Hematopoietic multipotent progenitor cell treated with erythropoietin and hydrocortisone succinate and interleukin-3 and kit ligand, for 6 days (in vitro differentiated cells): ENCODE data around the gene EIPR1.

ENCODE experiments used
- DNase-seq: peaks from one replicate; pipeline ENCODE4 v3.0.0-alpha.2; 2015

The EIPR1 gene

DNA sequence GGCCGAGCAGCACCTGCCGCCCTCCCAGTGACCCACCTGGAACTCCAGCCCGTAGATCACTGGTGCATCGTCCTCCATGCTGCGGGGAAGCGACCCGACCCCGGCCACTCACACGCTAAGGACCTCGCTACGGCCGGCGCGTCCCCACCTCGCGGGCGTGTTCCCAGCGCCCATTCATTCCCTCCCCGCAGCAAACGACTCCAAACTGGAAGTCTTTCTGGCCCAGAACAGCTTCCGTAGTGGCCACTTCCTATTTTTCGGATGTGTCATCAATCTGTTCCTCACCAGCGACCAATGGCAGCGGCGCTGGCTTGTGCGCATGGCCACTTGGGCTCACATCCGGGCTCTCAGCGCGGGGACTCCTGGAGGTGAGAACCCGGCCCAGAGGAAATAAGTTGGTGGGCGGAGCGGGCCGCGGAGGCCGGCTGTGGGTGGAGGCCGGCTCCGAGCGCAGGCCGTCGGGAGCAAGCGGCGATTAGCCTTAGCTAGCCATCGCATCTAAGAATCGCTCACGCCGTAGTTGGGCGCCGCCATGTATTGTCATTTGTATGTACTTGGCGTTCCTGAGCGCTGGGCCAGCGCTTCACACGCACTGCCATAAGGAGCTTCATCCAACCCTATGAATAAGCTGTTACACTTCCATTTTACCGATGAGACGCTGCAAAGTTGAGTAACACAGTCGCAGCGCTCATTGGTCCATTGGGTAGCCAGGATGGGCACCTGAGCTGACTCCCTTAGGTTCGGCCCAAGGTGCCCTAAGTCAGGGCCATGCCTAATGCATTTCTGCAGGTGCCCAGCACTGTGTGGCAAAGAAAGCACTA lies at the start of gene EIPR1:
TSS of gene EIPR1 (minus strand) at position 207 of the 821 bp plus-strand sequence. CDS start at position 78, 129 bp downstream.
- DNase-seq, result peak; percentile 99

DNA sequence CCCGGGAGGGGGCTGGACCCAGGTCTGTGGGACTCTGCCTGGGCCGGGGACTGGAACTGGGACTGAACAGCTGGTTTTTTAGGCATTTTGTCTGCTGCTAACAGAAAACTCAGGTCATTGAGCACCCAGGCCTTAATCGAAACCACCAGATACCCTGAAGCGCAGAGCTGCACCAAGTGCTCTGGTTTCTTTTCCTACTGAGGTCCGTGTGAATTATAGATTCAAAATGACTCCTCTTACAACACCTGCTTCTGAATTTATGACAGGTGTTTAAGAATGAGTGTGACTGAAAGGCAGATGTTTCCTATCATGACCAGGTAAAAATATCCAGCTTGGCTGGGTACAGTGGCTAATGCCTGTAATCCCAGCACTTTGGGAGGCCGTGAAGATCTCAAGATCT lies 49.7 kb upstream of the EIPR1 start:
- no peak for DNase-seq

GRCh38 chr2:3426615-3427014 lies 49.0 kb upstream of the EIPR1 start:
- DNase-seq, result no peak

DNA sequence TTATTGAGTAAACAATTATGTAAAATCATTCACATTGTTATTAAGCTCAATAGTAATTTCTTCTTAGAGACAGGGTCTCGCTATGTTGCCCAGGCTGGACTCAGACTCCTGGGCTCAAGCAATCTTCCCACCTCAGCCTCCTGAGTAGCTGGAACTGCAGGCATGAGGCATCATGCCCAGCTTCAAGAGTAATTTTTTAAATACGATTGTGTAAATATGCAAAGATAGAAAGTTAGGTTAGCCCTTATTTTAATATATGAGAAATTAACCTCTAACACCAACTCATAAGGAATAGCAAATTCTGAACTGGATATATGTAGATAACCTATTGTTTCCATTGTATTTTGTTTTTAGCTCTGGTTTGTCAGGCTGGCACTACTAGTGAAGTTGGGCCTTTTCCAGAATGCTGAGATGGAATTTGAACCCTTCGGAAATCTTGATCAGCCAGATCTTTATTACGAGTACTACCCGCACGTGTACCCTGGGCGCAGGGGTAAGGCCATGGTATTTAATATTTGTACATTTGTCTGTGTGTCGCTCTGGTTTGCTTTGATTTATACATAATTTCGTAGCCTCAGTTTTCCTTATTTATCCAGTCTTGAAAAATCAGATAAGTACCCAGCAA lies 46.7 kb upstream of the EIPR1 start:
- no peak for DNase-seq

DNA sequence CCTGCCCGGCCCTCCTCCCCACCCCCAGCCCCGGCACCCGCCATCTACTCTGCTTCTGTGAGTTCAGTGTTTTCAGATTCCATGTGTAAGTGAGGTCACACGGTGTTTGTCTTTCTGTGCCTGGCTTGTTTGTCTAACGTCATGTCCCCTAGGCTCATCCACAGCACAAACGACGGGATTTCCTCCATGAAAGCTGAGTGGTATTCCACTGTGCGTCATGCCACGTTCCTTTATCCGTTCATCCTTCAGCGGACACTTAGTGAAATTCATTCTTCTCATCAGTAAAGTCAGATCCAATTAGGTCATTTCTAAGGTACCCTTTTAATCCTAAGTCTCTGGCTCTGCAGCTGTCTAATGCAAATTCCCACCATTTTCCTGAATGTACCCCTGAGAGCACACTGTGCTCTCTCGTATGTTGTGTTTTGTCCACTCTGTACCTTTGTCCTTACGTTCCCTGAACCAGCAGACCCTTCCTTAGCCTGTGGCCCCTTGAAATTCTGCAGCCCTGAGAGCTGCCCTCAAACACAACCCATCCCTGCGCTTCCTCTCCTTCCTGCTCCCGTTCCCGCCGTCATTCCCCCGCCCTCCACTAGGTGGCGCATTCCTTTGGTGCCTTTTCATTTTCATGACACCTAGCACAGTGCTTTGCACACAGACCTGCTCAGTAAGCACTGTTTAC lies 46.0 kb upstream of the EIPR1 start:
- peak; percentile 74 for DNase-seq

DNA sequence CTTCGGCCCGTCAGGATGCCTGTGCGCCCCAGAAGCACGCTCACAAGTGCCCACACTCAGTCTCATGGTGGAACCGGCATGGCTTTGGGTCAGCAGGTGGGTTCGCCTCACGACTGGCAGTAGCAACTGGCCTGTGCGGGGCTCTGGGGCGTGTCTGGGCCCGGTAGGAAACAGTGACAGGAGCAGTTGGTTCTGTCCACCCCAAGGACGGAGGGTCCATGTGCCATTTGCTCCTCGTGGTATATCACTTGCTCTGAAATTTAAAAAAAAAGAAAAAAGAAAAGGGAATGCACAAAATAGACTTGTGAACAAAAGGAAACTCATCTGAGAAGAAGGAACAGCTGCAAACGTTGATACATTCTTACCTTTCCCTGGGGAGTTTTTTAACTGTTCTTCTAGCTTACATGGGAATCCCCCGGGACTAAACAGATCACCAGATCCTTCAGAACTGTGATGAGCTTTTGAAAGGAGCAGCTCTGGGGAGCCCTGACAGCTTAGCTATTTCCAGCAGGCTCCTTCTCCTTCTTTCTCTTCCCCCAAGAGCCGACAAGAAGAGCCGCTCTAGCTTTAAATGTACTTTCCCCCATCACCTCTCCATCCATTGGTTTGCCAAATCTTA lies 44.7 kb upstream of the EIPR1 start:
- DNase-seq, result no peak

DNA sequence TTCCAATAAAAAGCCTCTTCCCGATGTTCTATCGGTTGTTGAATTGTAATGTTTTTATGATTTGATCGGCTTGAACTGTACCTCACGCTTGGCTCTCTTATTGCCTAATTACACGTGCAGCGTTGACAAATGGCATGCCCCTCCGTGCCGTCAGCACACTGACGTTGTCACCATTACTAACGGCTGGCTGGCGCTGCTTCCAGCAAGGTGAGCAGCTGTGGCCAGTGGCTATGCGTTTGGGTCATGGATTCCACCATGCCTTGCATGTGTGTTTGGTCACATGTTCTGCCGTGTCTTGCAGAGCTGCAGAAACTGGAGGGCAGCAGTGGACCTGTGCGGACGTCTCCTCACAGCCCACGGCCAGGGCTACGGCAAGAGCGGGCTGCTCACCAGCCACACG lies 44.0 kb upstream of the EIPR1 start:
- no peak for DNase-seq

- DNase-seq, result no peak
Measured at GRCh38 chr2:3420769-3421397, 43.3 kb upstream of the EIPR1 start.

DNA sequence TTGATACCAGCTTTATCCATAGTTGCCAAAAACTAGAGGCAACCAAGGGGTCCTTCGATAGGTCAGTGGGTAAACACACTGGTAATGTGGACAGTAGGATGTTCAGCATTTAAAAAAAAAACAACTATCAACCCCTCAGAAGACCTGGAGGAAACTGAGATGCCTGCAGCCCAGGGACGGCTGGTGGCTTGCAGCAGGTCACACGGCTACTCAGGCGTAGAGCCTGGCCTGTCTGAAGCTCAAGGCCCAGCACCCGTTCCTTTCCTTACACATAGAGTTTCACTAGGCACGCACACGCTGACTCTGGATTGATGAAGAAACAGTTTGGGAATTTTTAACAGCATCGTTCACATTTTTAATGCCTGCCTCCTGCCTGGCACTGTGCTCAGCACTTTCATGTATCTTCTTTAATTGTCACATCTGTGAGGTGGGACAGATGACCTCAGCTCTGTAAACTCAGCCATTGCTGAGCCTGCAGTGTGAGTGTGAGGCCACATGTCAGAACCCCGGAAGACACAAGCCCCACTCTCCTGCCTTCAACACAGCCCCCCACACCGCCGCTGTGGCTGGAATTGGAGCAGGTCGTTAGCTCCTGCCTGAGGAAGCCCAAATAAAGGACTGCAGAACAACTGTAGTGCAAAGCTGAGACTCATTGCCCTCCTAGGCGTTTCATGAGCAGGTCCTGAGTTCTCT lies 42.6 kb upstream of the EIPR1 start:
- no peak for DNase-seq

DNA sequence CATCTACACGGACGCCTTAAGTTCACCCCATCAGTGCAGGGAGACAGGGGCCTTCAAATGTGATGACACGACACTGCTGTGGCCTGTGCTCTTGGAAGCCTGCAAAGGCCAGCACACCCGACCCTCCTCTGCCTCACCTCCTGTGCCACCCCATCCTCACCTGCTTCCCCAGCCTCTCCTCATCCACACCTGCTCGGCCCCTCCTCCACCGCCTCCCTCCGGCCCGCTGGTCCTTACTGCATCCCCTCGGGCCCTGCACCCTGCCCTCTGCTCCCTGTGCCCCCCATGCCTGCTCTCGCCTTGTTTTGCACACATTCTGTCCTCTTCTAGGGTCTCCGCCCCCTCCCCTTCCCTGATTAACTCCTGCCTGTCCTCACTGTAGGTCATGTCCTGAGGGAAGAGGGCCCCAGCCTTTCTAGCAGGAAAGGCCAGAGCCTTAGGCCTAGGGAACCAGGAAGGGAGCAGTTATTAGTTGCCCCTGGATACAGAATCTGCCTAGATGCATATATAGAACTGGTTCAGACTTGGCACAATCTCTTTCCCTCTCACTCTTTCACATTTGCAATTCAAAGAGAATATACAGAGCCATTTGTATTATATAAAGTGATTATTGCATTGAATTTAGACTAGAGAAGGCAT lies 41.3 kb upstream of the EIPR1 start:
- no peak for DNase-seq

DNA sequence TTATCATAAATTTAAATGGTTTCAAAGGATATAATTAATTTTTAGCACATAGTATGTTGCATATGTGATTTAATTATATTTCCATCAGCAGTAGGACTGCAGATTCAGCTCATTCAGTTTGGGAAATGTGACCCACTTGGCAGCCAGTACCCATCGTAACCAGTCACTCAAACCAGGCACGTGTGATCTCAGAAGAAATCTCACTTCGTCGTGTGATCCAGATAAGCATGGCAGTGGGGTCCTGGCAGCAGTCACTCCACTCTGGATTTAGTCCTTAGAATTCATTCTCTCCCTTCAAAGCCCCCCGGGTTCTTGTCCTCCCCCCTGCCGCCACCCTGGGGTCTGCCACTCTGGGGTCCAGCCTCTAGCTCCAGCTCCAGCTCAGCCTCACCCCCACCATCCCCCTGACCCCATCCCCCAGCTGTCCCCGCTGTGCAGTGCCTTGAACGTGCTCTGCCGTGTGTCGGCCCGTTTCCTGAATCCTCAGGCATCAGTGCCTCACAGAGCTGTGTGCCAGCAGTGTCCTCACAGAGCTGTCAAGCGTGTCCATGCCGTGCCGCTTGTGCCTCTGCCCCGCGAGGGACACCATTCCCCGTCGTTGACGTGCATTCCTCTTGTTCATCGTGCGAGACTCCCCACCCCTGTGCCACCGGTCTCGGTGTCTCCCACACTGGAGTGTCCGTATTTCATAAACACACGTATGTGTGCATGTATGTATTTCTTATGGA lies 36.7 kb upstream of the EIPR1 start:
- DNase-seq, result no peak

DNA sequence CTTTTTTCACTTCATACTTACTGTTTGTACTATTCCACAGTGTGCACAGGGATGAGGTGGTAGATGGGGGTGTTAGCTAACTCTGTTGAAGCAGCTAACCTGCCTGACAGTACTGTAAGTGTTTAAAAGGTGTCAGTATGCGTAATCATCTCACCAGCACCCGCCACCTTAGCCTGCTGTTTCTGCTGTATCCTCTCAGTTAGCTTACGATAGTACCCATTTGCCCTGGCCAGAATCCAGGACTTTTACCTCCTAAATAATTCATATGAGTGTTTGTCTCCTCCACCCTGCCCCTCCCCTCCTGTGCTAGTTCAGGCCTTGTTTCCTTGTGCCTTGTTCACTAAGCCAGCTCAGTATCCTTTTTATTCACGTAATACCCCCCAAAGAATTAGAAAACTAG lies 36.1 kb upstream of the EIPR1 start:
- DNase-seq, result peak; percentile 7

GRCh38 chr2:3411103-3411502 lies 33.5 kb upstream of the EIPR1 start:
- no peak for DNase-seq

DNA sequence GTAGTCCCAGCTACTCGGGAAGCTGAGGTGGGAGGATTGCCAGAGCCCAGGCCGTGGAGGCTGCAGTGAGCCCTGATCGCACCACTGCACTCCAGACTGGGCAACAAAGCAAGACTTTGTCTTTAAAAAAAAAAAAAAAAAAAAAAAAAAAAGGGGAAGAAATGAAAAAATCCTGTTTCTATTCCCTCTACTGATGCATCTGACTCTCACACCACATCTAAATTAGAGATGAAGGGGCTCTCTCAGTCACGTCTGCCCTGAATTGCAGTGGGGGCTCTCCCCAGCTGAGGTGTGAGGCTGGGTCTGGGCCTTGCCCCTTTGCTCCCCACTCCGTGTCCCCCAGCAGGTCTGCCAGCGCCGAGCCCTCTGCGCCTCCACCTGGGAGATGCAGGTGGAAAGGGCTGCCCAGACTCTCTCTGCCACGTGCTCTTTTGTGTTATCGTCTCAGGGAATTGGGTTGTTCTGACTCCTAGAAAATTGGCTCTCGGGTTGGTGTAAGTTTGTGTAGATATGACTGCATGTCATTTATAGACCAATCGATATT lies 32.1 kb upstream of the EIPR1 start:
- no peak for DNase-seq

DNA sequence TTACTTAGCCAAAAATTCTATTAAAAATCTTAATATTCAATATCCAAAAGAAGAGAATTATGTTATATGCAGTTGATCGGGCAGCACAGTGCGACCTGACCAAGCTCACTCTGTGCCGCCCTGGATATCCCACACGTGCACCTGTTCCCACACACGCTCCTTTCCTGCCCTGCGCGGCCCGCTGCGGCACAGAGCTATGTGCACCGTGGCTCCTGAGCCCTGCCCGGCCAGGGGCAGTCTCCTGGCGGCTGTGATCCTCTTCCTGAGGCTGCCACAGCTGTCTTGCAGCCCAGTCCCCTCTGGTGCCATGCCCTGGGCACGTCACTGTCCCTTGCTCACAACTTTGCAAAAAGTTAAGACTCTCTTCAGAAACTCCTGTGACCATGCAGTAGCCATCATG lies 31.2 kb upstream of the EIPR1 start:
- DNase-seq, result no peak

DNA sequence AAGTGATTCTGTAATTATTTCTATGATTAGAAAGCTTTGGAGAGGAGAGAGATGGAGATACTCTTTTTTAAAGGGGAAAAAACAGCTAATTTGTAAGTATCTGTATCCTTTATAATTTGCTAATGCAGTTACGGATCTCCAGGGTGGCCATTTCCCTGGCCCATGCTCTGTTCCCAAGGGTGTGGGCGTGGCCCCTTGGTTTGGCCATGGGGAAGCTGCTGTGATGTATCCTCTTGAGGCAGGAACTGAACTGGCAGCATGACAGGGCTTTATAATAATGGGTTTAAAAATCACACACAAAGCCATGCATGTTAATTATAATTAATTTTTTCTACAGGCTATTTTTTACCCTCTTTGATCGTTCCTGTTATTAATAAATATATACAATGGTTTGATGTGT lies 28.9 kb upstream of the EIPR1 start:
- no peak for DNase-seq

DNA sequence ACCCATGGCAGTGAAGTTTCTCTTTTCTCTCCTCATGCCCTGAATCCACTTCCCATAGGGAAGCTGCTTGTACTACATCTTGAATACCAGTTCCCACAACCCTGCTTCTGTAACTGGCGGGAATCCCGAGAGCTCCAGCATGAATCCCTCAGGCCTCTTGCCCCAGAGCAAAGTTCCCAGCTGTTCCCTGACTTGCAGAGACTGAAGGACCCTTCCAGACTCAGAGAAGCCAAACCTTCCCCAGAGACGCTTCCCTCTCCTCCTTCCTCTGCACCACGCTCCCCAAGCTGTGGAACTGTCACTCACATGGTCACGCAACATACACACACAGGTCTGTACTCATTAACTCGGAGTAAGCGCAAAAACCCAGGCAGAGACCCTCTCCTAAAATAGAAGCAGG lies 28.3 kb upstream of the EIPR1 start:
- no peak for DNase-seq

GRCh38 chr2:3405307-3405706 lies 27.7 kb upstream of the EIPR1 start:
- no peak for DNase-seq

- no peak for DNase-seq
Measured at GRCh38 chr2:3404349-3404894, 26.8 kb upstream of the EIPR1 start.

DNA sequence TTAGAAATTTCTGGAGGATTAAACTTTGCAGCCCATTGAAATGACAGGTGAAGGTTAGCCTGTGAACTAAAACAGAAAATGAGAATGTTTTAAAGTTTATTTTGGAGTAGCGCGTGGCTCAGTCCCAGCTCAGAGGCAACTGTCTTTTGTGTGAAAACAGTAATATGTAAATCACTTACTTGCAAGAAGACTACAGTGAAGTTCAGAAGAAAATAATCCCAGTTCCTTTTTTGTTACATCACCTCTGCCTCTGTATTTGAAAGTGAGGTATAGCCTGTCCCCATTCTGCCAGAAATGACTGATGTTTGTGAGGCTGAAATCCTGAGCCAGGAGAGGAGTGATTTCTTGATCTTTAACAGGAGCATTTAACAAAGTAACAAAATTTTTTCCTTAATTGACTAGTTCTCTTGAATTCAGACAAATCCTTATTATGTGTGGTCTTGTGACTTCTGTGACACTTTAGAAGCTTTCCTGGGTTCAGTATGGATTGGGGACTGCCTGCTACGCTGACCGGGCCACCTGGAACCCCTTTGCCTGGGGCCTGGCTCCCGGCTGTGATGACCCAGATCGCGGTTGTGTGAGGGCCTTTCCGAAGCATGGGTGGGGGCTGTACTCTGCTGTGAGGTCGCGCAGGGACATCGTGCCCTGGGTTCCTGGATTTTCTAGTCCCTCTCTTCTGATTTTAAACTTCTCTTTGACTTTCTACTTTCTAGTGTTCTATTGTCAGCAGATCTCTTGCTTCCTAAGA lies 26.1 kb upstream of the EIPR1 start:
- no peak for DNase-seq
